GM18526 (cell line): ENCODE data around the gene KERA.

ENCODE experiments used
- POLR2A ChIP-seq: IDR thresholded peaks from 3 replicates; pipeline ENCODE4 v1.6.1; 2011; ENCODE audit not compliant: insufficient read length; ENCODE audit errors: extremely low read depth

KERA gene

DNA sequence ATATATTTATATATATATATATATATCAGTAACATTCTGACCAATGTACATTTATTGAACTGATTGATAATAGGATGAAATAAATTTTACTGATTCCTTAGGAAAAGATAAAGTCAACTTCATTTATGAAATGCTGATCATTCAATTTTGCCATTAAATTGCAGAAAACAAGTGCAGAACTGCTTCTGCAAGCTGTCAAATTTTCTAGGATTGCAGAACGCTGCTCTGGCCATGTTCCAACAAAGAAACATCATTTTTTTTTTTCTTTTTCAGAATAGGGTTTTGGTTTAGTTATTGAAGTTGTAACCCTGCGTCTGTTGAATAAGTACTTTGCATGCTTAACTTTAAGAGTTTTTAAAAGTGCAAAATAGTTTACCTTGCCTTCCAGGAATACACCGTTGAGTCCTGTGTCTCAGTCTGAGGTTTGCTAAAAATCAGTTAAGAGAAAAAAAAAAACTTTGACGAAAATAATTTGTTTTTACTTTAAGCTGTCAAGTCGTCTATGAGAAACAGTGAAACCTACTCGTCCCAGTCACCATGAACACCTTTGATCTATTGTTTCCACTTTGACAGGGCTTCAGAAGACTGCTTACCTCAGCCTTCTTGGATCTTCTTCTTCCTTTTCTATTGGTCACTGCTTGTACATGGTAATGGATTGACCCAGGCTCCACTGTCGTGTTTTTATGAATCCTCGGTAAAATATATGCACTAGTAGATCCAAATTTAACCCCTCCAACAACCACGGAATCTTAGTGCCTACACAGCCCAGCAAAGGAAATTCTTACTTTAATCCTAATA is at the start of gene KERA:
TSS of gene KERA (minus strand) at position 657 of the 798 bp plus-strand sequence. CDS start 1,743 bp downstream, outside the sequence.
- no peak for TF ChIP-seq POLR2A

GRCh38 chr12:91106283-91106682 is 48.5 kb upstream of the KERA start:
- no peak for TF ChIP-seq POLR2A

GRCh38 chr12:91105807-91106206 is 48.0 kb upstream of the KERA start:
- TF ChIP-seq POLR2A = no peak

DNA sequence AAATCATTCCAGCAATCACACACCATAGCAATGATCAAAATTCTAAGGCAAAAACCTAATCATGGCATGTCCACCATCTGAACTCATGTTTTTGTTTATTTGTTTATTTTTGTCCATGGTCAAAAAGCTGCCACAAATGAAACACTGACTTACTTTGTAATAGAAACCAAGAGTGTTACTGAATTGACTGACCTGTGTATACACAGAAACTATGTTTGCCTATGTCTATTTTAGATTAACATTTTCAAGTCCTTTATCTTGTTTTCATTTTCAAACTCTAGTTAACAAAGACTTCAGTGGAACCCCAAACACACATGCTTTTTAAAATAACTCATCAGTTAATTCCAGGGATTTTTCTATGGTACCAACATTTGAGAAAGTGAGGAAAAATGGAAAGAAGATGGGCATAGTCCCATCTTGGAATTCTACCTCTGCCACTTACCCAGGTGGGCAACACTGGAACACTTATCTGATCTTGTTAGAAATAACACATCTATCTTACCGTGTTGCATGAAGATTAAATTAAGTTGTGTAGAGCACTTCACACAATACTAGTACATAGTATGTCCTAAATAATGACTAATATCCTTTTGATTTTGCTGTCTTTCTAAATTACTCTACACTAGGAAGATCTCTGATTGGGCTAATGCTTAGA is 47.1 kb upstream of the KERA start:
- no peak for TF ChIP-seq POLR2A

- no peak for TF ChIP-seq POLR2A
Observed at GRCh38 chr12:91103624-91104023, 45.8 kb upstream of the KERA start.

DNA sequence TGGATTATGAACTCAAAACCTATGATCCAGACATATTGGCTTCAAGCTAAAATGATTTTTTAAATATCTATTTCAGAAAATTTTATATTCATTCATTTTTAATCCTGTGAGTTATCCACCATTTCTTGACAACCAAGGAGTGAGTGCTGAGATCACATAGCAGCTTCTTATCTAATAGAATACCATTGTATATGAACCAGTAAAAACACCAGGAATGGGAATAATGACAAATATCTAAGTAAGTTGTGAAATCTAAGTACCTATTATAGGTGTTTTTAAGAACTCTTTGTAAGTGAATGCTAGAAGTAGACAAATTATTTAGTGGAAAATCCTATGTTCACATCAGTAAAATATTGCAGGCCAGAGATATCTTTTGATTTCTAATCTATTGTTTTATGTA is 45.3 kb upstream of the KERA start:
- TF ChIP-seq POLR2A = no peak

GRCh38 chr12:91100906-91101305 is 43.1 kb upstream of the KERA start:
- no peak for TF ChIP-seq POLR2A

DNA sequence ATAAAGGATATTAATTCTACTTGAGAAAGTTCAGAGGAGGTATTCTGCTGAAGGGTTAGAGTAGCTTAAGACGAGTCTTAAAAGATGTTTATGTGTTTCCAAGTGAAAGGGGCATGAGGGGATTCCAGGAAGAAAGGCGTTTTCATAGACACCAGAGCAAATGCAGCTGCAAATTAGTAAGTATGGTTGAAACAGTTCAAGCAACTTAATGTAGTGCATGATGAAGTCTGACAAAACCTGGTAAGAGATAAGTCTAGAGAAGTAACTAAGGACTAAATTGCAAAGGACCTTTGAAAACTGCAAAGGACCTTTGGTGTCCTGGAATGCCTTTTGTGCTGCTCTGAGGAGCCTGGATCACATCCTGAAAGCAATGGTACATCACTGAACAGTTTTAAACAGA is 42.0 kb upstream of the KERA start:
- TF ChIP-seq POLR2A = no peak

DNA sequence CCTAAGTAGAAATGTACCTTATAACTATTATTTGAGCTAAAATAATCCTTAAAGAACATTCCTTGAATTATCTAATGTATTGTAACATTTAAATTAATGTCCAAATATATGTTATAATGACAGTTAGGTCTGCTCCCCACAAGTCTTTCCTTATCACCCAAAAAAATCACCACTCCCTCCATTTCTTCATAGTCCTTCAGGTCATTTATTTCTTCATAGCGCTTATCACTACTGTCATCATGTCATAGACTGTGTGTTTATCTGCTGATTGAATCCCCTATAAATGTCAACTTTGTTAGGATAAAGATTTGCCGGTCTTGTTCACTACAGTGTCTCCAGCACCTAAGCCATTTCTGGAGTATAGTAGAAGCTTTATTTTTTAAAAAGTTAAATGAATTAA is 41.5 kb upstream of the KERA start:
- TF ChIP-seq POLR2A = no peak

GRCh38 chr12:91098941-91099340 is 41.1 kb upstream of the KERA start:
- TF ChIP-seq POLR2A = no peak

- TF ChIP-seq POLR2A = no peak
Observed at GRCh38 chr12:91098461-91098860, 40.6 kb upstream of the KERA start.

DNA sequence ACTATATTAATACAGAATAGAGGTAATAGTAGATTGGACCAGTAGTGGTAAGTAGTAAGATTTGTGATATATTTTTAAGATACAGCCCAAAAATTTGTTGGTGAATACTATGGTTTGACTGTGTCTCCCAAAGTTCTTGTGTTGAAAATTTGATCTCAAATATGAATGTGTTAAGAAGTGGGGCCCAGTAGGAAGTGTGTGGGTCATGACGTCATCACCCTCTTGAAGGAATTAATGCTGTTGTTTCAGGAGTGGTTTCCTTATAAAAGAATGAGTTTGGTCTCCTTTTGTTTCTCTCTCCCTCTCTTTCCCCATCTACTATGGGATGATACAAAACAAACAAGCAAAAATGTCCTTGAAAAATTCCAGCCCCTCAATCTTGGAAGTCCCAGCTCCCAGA is 37.1 kb upstream of the KERA start:
- no peak for TF ChIP-seq POLR2A

DNA sequence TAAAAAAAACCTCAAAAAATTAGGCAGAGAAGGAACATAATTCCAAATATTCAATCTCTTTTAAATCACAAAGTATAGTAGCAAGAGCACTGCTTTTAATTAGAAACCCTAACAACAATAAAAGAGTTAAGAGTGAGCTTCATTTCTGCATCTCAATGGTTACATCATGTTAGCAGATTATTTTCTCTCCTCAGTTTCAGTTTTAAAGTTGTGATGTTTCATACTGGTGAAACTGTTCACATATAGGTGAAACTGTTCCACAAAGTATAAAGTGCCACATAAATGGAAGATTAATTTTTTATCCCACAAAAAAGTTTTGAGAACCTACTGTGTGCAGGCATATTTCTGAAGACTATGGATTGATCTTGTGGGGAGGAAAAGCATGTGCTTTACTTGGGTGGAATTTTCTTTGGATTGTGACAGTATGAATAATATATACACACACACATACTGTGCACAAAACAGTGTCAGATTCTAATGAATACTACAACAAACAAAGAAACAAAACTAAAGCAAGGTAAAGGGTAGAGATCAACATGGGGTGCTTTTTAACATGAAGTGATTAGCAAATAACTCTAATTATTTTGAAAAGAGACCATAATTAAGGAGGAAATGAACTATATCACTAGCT is 36.3 kb upstream of the KERA start:
- no peak for TF ChIP-seq POLR2A

DNA sequence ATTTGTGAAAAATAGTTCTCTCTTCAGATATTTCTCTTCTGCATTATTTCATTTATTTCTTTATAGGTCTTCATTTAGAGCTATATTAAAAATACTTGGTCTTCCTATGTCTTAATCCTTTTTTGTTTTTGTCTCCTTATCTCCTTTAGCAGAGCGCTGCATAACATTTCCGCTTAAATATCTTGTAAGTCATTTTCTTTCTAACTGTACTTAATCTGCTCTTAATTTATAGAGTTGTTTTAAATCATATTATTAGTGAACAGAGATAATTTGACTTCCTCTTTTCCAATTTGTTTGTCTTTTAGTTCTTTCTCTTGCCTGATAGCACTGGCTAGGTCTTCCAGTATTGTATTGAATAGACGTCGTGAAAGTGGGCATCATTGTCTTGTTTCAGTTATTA is 35.5 kb upstream of the KERA start:
- TF ChIP-seq POLR2A = no peak

- TF ChIP-seq POLR2A = no peak
Observed at GRCh38 chr12:91091916-91092715, 34.3 kb upstream of the KERA start.
